IMR-90 (cell line): Measurements from ENCODE around the gene TLX1. TPM values are rescaled to one million over a fixed set of nuclear protein-coding genes. Genes with fewer than 3 reads are reported as not detected.
A peak's percentile ranks its signal among the peaks of the same experiment; 100 is the strongest.

Experiments
- ATAC-seq: fragments of 200-7000 bp; cut with Tn5 transposase; 2 replicates; pipeline ENCODE4 v1.9.1; 2020; ENCODE audit warnings: low read depth, mild to moderate bottlenecking, moderate library complexity
- BruUV-seq: library from RNA; stranded (reverse); fragments of 400-500 nt; replicated peaks from 2 replicates; lab custom pipeline; 2021; lab: Mats Ljungman, UMichigan
- CTCF ChIA-PET: fragments of 300-600 bp; formaldehyde crosslinking; extraction: SDS; loops from one replicate; lab custom pipeline; 2021; ENCODE audit warnings: antibody characterized with exemption; lab: Yijun Ruan, JAX
- POLR2A ChIA-PET: fragments of 300-600 bp; sonication (Branson Sonifier 250); formaldehyde crosslinking; loops from one replicate; lab custom pipeline; 2022; ENCODE audit warnings: antibody characterized with exemption; ENCODE audit not compliant: unreplicated experiment; lab: Charles Lee
- DNase-seq: peaks from one replicate; pipeline ENCODE4 v3.0.0; 2013
- H2AFZ ChIP-seq: replicated peaks from 2 replicates; pipeline ENCODE3; 2013; ENCODE audit warnings: low read length, mild to moderate bottlenecking; ENCODE audit not compliant: poor library complexity
- H2AK5ac ChIP-seq: 2 replicates; pipeline ENCODE4 v1.6.1; 2013; ENCODE audit warnings: low read depth, low read length, inconsistent platforms
- H2AK9ac ChIP-seq: replicated peaks from 2 replicates; pipeline ENCODE3; 2013; ENCODE audit warnings: mild to moderate bottlenecking, low read depth, low read length, moderate library complexity; ENCODE audit not compliant: poor library complexity
- H2BK120ac ChIP-seq: 2 replicates; pipeline ENCODE4 v1.6.1; 2013; ENCODE audit warnings: low read depth, low read length, inconsistent platforms
- H2BK15ac ChIP-seq: 3 replicates; pipeline ENCODE4 v1.6.1; 2013; ENCODE audit warnings: low read depth, low read length, inconsistent platforms
- H2BK20ac ChIP-seq: 2 replicates; pipeline ENCODE4 v1.6.1; 2013; ENCODE audit warnings: low read depth, mild to moderate bottlenecking, inconsistent platforms, low read length, moderate library complexity
- H2BK5ac ChIP-seq: 2 replicates; pipeline ENCODE4 v1.6.1; 2013; ENCODE audit warnings: mild to moderate bottlenecking, low read depth, low read length, inconsistent platforms; ENCODE audit not compliant: poor library complexity, severe bottlenecking
- H3K14ac ChIP-seq: replicated peaks from 2 replicates; pipeline ENCODE4 v1.6.1; 2013; ENCODE audit warnings: low read depth, low read length, inconsistent platforms
- H3K18ac ChIP-seq: 2 replicates; pipeline ENCODE4 v1.6.1; 2013; ENCODE audit warnings: low read depth, low read length, control low read depth
- H3K23ac ChIP-seq: 2 replicates; pipeline ENCODE4 v1.6.1; 2013; ENCODE audit warnings: low read depth, low read length, inconsistent platforms
- H3K27ac ChIP-seq: 2 replicates; pipeline ENCODE4 v1.5.1; 2013; ENCODE audit warnings: mild to moderate bottlenecking, control low read depth, low read length; ENCODE audit not compliant: insufficient read depth
- H3K27me3 ChIP-seq: 2 replicates; pipeline ENCODE4 v1.6.1; 2013; ENCODE audit warnings: low read length; ENCODE audit not compliant: control insufficient read depth, insufficient read depth
- H3K36me3 ChIP-seq: 2 replicates; pipeline ENCODE4 v1.6.1; 2013; ENCODE audit warnings: low read length, mixed read lengths; ENCODE audit not compliant: control insufficient read depth, insufficient read depth
- H3K4ac ChIP-seq: 2 replicates; pipeline ENCODE4 v1.6.1; 2013; ENCODE audit warnings: low read depth, low read length, inconsistent platforms
- H3K4me1 ChIP-seq: 2 replicates; pipeline ENCODE4 v1.6.1; 2013; ENCODE audit warnings: low read length, mixed read lengths; ENCODE audit not compliant: control insufficient read depth, insufficient read depth
- H3K4me2 ChIP-seq: 2 replicates; pipeline ENCODE4 v1.6.1; 2013; ENCODE audit warnings: low read depth, mild to moderate bottlenecking, control low read depth, low read length, moderate library complexity
- H3K4me3 ChIP-seq: 2 replicates; pipeline ENCODE4 v1.5.1; 2013; ENCODE audit warnings: low read depth, mild to moderate bottlenecking, control low read depth, low read length, moderate library complexity; ENCODE audit not compliant: insufficient read depth
- H3K56ac ChIP-seq: 2 replicates; pipeline ENCODE4 v1.6.1; 2013; ENCODE audit warnings: low read length, inconsistent platforms; ENCODE audit not compliant: insufficient read depth; ENCODE audit errors: extremely low read depth
- H3K79me1 ChIP-seq, 2 experiments: 2 replicates each; pipeline ENCODE4 v1.6.1; 2013; ENCODE audit warnings: low read length in 2 of 2, inconsistent platforms in 1 of 2, low read depth in 1 of 2
- H3K9ac ChIP-seq: 2 replicates; pipeline ENCODE4 v1.6.1; 2013; ENCODE audit warnings: low read depth, low read length, control low read depth
- H3K9me1 ChIP-seq: 2 replicates; pipeline ENCODE4 v1.6.1; 2013; ENCODE audit warnings: low read length, inconsistent platforms; ENCODE audit not compliant: insufficient read depth
- H3K9me3 ChIP-seq: 2 replicates; pipeline ENCODE4 v1.6.1; 2013; ENCODE audit warnings: low read length; ENCODE audit not compliant: control insufficient read depth, insufficient read depth
- H4K20me1 ChIP-seq: 2 replicates; pipeline ENCODE4 v1.6.1; 2013; ENCODE audit warnings: low read length, inconsistent platforms; ENCODE audit not compliant: insufficient read depth
- H4K5ac ChIP-seq: 2 replicates; pipeline ENCODE4 v1.6.1; 2013; ENCODE audit warnings: mild to moderate bottlenecking, low read depth, low read length, control low read depth
- H4K8ac ChIP-seq, 2 experiments: 2 replicates each; pipeline ENCODE4 v1.6.1; 2013; ENCODE audit warnings: low read depth in 2 of 2, low read length in 2 of 2, control low read depth in 1 of 2, inconsistent platforms in 1 of 2
- H4K91ac ChIP-seq: 2 replicates; pipeline ENCODE4 v1.6.1; 2013; ENCODE audit warnings: low read depth, low read length, inconsistent platforms; ENCODE audit not compliant: insufficient read depth
- CHD1 ChIP-seq: IDR thresholded peaks from 2 replicates; pipeline ENCODE4 v1.6.1; 2012; ENCODE audit warnings: low read depth, low read length, improper control_type of control experiment
- CTCF ChIP-seq: conservative IDR thresholded peaks from 2 replicates; pipeline ENCODE4 v1.5.1; 2012; ENCODE audit warnings: mild to moderate bottlenecking, low read depth, low read length, improper control_type of control experiment
- MXI1 ChIP-seq: IDR thresholded peaks from 2 replicates; pipeline ENCODE4 v1.6.1; 2012; ENCODE audit warnings: low read depth, mild to moderate bottlenecking, low read length, moderate library complexity, borderline replicate concordance
- USF2 ChIP-seq: fragments of 150-350 bp; IDR thresholded peaks from 2 replicates; pipeline ENCODE4 v1.6.1; 2017; ENCODE audit warnings: mild to moderate bottlenecking, antibody characterized with exemption, low read length, low read depth
- WGBS, 2 experiments: methylation state at CpG; one replicate each; pipeline versions ENCODE4 v1.1.5 to v1.1.7; 2013; ENCODE audit warnings: missing lambda C conversion rate in 2 of 2; ENCODE audit not compliant: insufficient read length in 1 of 2; ENCODE audit errors: extremely low coverage in 2 of 2; 5-methylcytosine and 5-hydroxymethylcytosine counted together
- dilution Hi-C: fragments of 300-500 bp; cut with HindIII; formaldehyde crosslinking; loops from one replicate; pipeline ENCODE4 v1.14.3; 2018; ENCODE audit warnings: low sequenced_read_pairs; ENCODE audit not compliant: unreplicated experiment
- in situ Hi-C: fragments of 300-500 bp; cut with MboI; formaldehyde crosslinking; loops from 3 replicates; pipeline ENCODE4 v1.14.3; 2019; ENCODE audit warnings: low sequenced_read_pairs, inconsistent platforms, mixed read lengths
- intact Hi-C: fragments of 100-400 bp; cut with micrococcal nuclease; formaldehyde crosslinking; loops from 2 replicates; pipeline ENCODE4 v1.10.0; 2022
- polyA plus RNA-seq, 3 experiments: library from polyadenylated mRNA; depleted of rRNA; stranded (reverse); fragments of >200 nt; gene quantifications; 2 replicates each; pipeline ENCODE4 v1.2.3, GENCODE V29; 2012; ENCODE audit warnings: low replicate concordance in 1 of 3
- total RNA-seq: library from RNA; depleted of rRNA; stranded (reverse); fragments of >200 nt; gene quantifications from 2 replicates; pipeline ENCODE4 v1.2.3, GENCODE V29; 2012

TLX1 gene
- total and polyA plus RNA-seq, 2 of the 4 experiments (the other 2 are of a cell fraction) = not detected

GRCh38 chr10:101123085-101123814, 7.8 kb upstream of the TLX1 start:
- Histone ChIP-seq H2AFZ (peak overlapping the region; percentile 41), H3K4ac (no peak overlapping the region), H2BK20ac (no peak overlapping the region), H3K14ac (no peak overlapping the region), H3K79me1 (no peaks in the 10 kb centered on the region), H3K18ac (no peak overlapping the region), H4K91ac (no peak overlapping the region), H3K27me3 (peaks cover 96% of the 10 kb centered on the region), H2BK15ac (no peak overlapping the region), H4K8ac (no peak overlapping the region), H3K4me3 (no peak overlapping the region), H3K9me1 (0 out of 2 replicates have a peak, but pooled peaks cover 5% of the 10 kb centered on the region), H2AK5ac (no peak overlapping the region), H2AK9ac (no peak overlapping the region), H3K27ac (no peak overlapping the region), H3K23ac (no peak overlapping the region), H3K36me3 (no peaks in the 10 kb centered on the region), H3K4me2 (peak overlapping the region; percentile 34; the same call in 1 of the 2 replicates), H3K9ac (no peak overlapping the region), H2BK5ac (no peak overlapping the region), H3K9me3 (peaks cover 2% of the 10 kb centered on the region; the same call in 1 of the 2 replicates), H2BK120ac (no peak overlapping the region), H3K56ac (no peak overlapping the region), H3K4me1 (no peaks in the 10 kb centered on the region), H4K5ac (no peak overlapping the region), H4K20me1 (0 out of 2 replicates have a peak, but pooled peaks cover 5% of the 10 kb centered on the region)
- CTCF ChIA-PET = interaction anchor here (0.8 kb wide), 1 partner anchor 19 kb away, joined by 3 read pairs; no protein-coding TSS in a partner anchor
- 4% methylated on average over 14 of the region's 58 CpGs; no CpG with 5 or more reads in 1 of the 2 experiments for WGBS, 2 experiments
- ATAC-seq (no peak), DNase-seq (no peak)
- BruUV-seq = no TSS peak
- POLR2A ChIA-PET = no interaction called here
- TF ChIP-seq CTCF (no peak), CHD1 (no peak), MXI1 (no peak), USF2 (no peak)
- dilution Hi-C loops = no loop called here
- intact Hi-C loops = no loop called here
- in situ Hi-C loops = no loop called here
